BLaER1 (cell line): ENCODE measurements around the gene FBXW4.
"Not testable (repeated sequence)": the region's sequence is repeated elsewhere in the genome, so short reads cannot be mapped to it uniquely, and the experiment has no call there.

Experiments
- H3K27ac ChIP-seq: shearing (Covaris generic); formaldehyde crosslinking; 2 replicates; pipeline ENCODE4 v1.8.1; 2022
- H3K27me3 ChIP-seq: shearing (Covaris generic); formaldehyde crosslinking; 2 replicates; pipeline ENCODE4 v1.8.1; 2022
- H3K36me3 ChIP-seq: shearing (Covaris generic); formaldehyde crosslinking; 2 replicates; pipeline ENCODE4 v1.8.1; 2022
- H3K4me1 ChIP-seq: shearing (Covaris generic); formaldehyde crosslinking; 2 replicates; pipeline ENCODE4 v1.8.1; 2022
- H3K4me2 ChIP-seq: shearing (Covaris generic); formaldehyde crosslinking; 2 replicates; pipeline ENCODE4 v1.8.1; 2022
- H3K4me3 ChIP-seq: shearing (Covaris generic); formaldehyde crosslinking; 2 replicates; pipeline ENCODE4 v1.8.1; 2022
- H3K9ac ChIP-seq: shearing (Covaris generic); formaldehyde crosslinking; 2 replicates; pipeline ENCODE4 v1.8.1; 2022
- H3K9me3 ChIP-seq: shearing (Covaris generic); formaldehyde crosslinking; 2 replicates; pipeline ENCODE4 v1.8.1; 2022
- H4K20me1 ChIP-seq: shearing (Covaris generic); formaldehyde crosslinking; 2 replicates; pipeline ENCODE4 v1.8.1; 2022
- Cebpa-rat ChIP-seq: shearing (Covaris generic); IDR thresholded peaks from 2 replicates; pipeline ENCODE4 v1.8.1; 2022

Gene FBXW4

GRCh38 chr10:101612086-101612485, 82.9 kb downstream of the FBXW4 start:
- Histone ChIP-seq H4K20me1 (peaks cover 48% of the 10 kb centered on the region), H3K36me3 (peaks cover 95% of the 10 kb centered on the region), H3K4me1 (peaks cover 6% of the 10 kb centered on the region; the same call in 1 of the 2 replicates), H3K4me2 (no peak overlapping the region), H3K9ac (no peak overlapping the region), H3K4me3 (no peak overlapping the region), H3K27me3 (no peaks in the 10 kb centered on the region), H3K9me3 (no peaks in the 10 kb centered on the region), H3K27ac (no peak overlapping the region)
- no peak for TF ChIP-seq Cebpa-rat

GRCh38 chr10:101611096-101611905, 83.7 kb downstream of the FBXW4 start:
- Histone ChIP-seq H4K20me1 (peaks cover 40% of the 10 kb centered on the region), H3K9ac (no peak overlapping the region), H3K27ac (no peak overlapping the region), H3K27me3 (no peaks in the 10 kb centered on the region), H3K9me3 (no peaks in the 10 kb centered on the region), H3K4me1 (0 out of 2 replicates have a peak, but pooled peaks cover 5% of the 10 kb centered on the region), H3K4me3 (no peak overlapping the region), H3K36me3 (peaks cover 95% of the 10 kb centered on the region), H3K4me2 (no peak overlapping the region)
- no peak for TF ChIP-seq Cebpa-rat

- H3K9ac ChIP-seq = no peak overlapping the region
- peaks cover 95% of the 10 kb centered on the region for H3K36me3 ChIP-seq
- TF ChIP-seq Cebpa-rat = no peak
- peaks cover 30% of the 10 kb centered on the region; the same call in 1 of the 2 replicates for H4K20me1 ChIP-seq
- H3K4me2 ChIP-seq = no peak overlapping the region
- H3K27me3 ChIP-seq = no peaks in the 10 kb centered on the region
- 0 out of 2 replicates have a peak, but pooled peaks cover 5% of the 10 kb centered on the region for H3K4me1 ChIP-seq
- H3K9me3 ChIP-seq = no peaks in the 10 kb centered on the region
- no peak overlapping the region for H3K4me3 ChIP-seq
- no peak overlapping the region for H3K27ac ChIP-seq
These were observed 85.5 kb downstream of the FBXW4 start for GRCh38 chr10:101609481-101609880.

GRCh38 chr10:101607124-101607523, 87.8 kb downstream of the FBXW4 start:
- Histone ChIP-seq H3K9ac (no peak overlapping the region), H4K20me1 (peaks cover 13% of the 10 kb centered on the region; the same call in 1 of the 2 replicates), H3K27ac (no peak overlapping the region), H3K27me3 (no peaks in the 10 kb centered on the region), H3K9me3 (no peaks in the 10 kb centered on the region), H3K36me3 (peaks cover 84% of the 10 kb centered on the region), H3K4me2 (no peak overlapping the region), H3K4me3 (no peak overlapping the region), H3K4me1 (no peaks in the 10 kb centered on the region)
- no peak for TF ChIP-seq Cebpa-rat

- no peak for TF ChIP-seq Cebpa-rat
- no peak overlapping the region for H3K4me3 ChIP-seq
- no peaks in the 10 kb centered on the region for H4K20me1 ChIP-seq
- peaks cover 42% of the 10 kb centered on the region for H3K36me3 ChIP-seq
- no peaks in the 10 kb centered on the region for H3K9me3 ChIP-seq
- no peak overlapping the region for H3K4me2 ChIP-seq
- no peaks in the 10 kb centered on the region for H3K27me3 ChIP-seq
- no peaks in the 10 kb centered on the region for H3K4me1 ChIP-seq
- H3K9ac ChIP-seq = no peak overlapping the region
- H3K27ac ChIP-seq = no peak overlapping the region
These were observed 92.1 kb downstream of the FBXW4 start for GRCh38 chr10:101602761-101603398.

- H3K9me3 ChIP-seq = no peaks in the 10 kb centered on the region
- no peaks in the 10 kb centered on the region for H4K20me1 ChIP-seq
- no peak for TF ChIP-seq Cebpa-rat
- H3K4me3 ChIP-seq = no peak overlapping the region
- no peak overlapping the region for H3K4me2 ChIP-seq
- H3K27me3 ChIP-seq = no peaks in the 10 kb centered on the region
- no peak overlapping the region for H3K9ac ChIP-seq
- H3K4me1 ChIP-seq = no peaks in the 10 kb centered on the region
- peaks cover 28% of the 10 kb centered on the region for H3K36me3 ChIP-seq
- no peak overlapping the region for H3K27ac ChIP-seq
These were observed 93.4 kb downstream of the FBXW4 start for GRCh38 chr10:101601541-101601940.

- Histone ChIP-seq H3K9ac (no peak overlapping the region), H3K4me1 (no peaks in the 10 kb centered on the region; the same call in 1 of the 2 replicates), H3K9me3 (no peaks in the 10 kb centered on the region), H3K27ac (no peak overlapping the region), H3K27me3 (no peaks in the 10 kb centered on the region), H3K36me3 (no peaks in the 10 kb centered on the region), H3K4me3 (no peak overlapping the region), H4K20me1 (no peaks in the 10 kb centered on the region), H3K4me2 (no peak overlapping the region)
- TF ChIP-seq Cebpa-rat = no peak
These were observed 97.7 kb downstream of the FBXW4 start for GRCh38 chr10:101597091-101597900.

- no peak overlapping the region for H3K4me3 ChIP-seq
- H3K27me3 ChIP-seq = no peaks in the 10 kb centered on the region
These were observed 99.2 kb downstream of the FBXW4 start for GRCh38 chr10:101595591-101596433.

GRCh38 chr10:101593331-101593730, 101.6 kb downstream of the FBXW4 start:
- H3K36me3 ChIP-seq, H3K9ac ChIP-seq, H3K27ac ChIP-seq, H4K20me1 ChIP-seq, H3K4me2 ChIP-seq, H3K4me1 ChIP-seq, H3K4me3 ChIP-seq, H3K9me3 ChIP-seq: not testable (repeated sequence)
- peaks cover 13% of the 10 kb centered on the region for H3K27me3 ChIP-seq

More at GRCh38 chr10:101595591-101596433, 99.2 kb downstream of the FBXW4 start:
- Histone ChIP-seq H3K9me3 (no peaks in the 10 kb centered on the region), H3K9ac (no peak overlapping the region), H3K27ac (no peak overlapping the region), H3K4me1 (no peaks in the 10 kb centered on the region; the same call in 1 of the 2 replicates), H4K20me1 (no peaks in the 10 kb centered on the region), H3K36me3 (no peaks in the 10 kb centered on the region), H3K4me2 (no peak overlapping the region)
- TF ChIP-seq Cebpa-rat = no peak
